Small intestine (tissue), 7 donors: ENCODE results near the gene TNFAIP8L3. TPM values are rescaled to one million over a fixed set of nuclear protein-coding genes. Genes with fewer than 3 reads are reported as not detected.

ENCODE experiments used
- DNase-seq, 2 donors: peaks; one replicate each; pipeline versions ENCODE4 v3.0.0 to v3.0.0-alpha.2; 2013
- FAIRE-seq: peaks from 2 replicates; lab custom pipeline; 2012; peaks lifted over from hg19 to GRCh38; lab: Jason Lieb, UNC
- H3K27ac ChIP-seq, 3 donors: one replicate each; pipeline ENCODE4 v1.5.1; 2013; ENCODE audit warnings: low read length in 2 of 3, mild to moderate bottlenecking in 2 of 3, control low read depth in 1 of 3, inconsistent platforms in 1 of 3, low read depth in 1 of 3, moderate library complexity in 1 of 3
- H3K27me3 ChIP-seq, 3 donors: one replicate each; pipeline ENCODE4 v1.6.1; 2013; ENCODE audit warnings: low read length in 3 of 3, inconsistent platforms in 1 of 3; ENCODE audit not compliant: control insufficient read depth in 3 of 3, insufficient read depth in 3 of 3
- H3K36me3 ChIP-seq, 3 donors: one replicate each; pipeline ENCODE4 v1.6.1; 2013; ENCODE audit warnings: low read length in 3 of 3, inconsistent platforms in 1 of 3, low read depth in 1 of 3, mild to moderate bottlenecking in 1 of 3, moderate library complexity in 1 of 3; ENCODE audit not compliant: control insufficient read depth in 3 of 3, insufficient read depth in 2 of 3
- H3K4me1 ChIP-seq, 3 donors: one replicate each; pipeline ENCODE4 v1.6.1; 2013; ENCODE audit warnings: low read length in 2 of 3, inconsistent platforms in 1 of 3, low read depth in 1 of 3, mild to moderate bottlenecking in 1 of 3, moderate library complexity in 1 of 3; ENCODE audit not compliant: control insufficient read depth in 3 of 3, insufficient read depth in 2 of 3
- H3K4me3 ChIP-seq, 3 donors: one replicate each; pipeline ENCODE4 v1.5.1; 2013; ENCODE audit warnings: low read length in 3 of 3, control low read depth in 1 of 3, inconsistent platforms in 1 of 3, low read depth in 1 of 3, mild to moderate bottlenecking in 1 of 3, moderate library complexity in 1 of 3
- H3K9me3 ChIP-seq, 2 donors: one replicate each; pipeline ENCODE4 v1.6.1; 2013; ENCODE audit warnings: low read depth in 1 of 2, low read length in 1 of 2; ENCODE audit not compliant: control insufficient read depth in 2 of 2, insufficient read depth in 1 of 2
- WGBS, 3 donors: extraction: QIAGEN DNeasy Blood & Tissue Kit; methylation state at CpG; one replicate each; pipeline ENCODE4 v1.1.7; 2013; 5-methylcytosine and 5-hydroxymethylcytosine counted together
- polyA plus RNA-seq, 4 donors: library from polyadenylated mRNA; stranded (reverse) in 3 of 4; unstranded in 1 of 4; fragments of 200-250 nt in 3 of 4; fragments of 120-200 nt in 1 of 4; gene quantifications; one replicate each; pipeline versions ENCODE4 v1.2.1 to v1.2.3, GENCODE V29; 2013
- donor health status: healthy with polysubstance abuse.
- donor health status: control.
- donor health status: control.
- donor health status: Bipolar disorder and iron deficiency.
- donor health status: healthy.

Gene TNFAIP8L3
- polyA plus RNA-seq, 4 donors, result 1.1 to 8.4 (median 3.5) TPM; not detected in 1

GRCh38 chr15:51092480-51093040 lies 2.1 kb downstream of the TNFAIP8L3 start:
- H3K36me3 ChIP-seq, result no peaks in the 10 kb centered on the region
- 40 to 55% (median 42%) methylated on average over 12 of the region's 12 CpGs for WGBS, 3 donors
- H3K27me3 ChIP-seq, result peaks cover 0 to 63% (median 4%) of the 10 kb centered on the region in 3 donors
- H3K27ac ChIP-seq, result no peak overlapping the region
- no peak overlapping the region for H3K4me3 ChIP-seq
- peaks cover 0 to 9% (median 0%) of the 10 kb centered on the region in 3 donors for H3K4me1 ChIP-seq
- no peak for FAIRE-seq
- H3K9me3 ChIP-seq, result no peaks in the 10 kb centered on the region
- no peak for DNase-seq

- Histone ChIP-seq H3K4me1 (peaks cover 0 to 9% (median 0%) of the 10 kb centered on the region in 3 donors), H3K36me3 (no peaks in the 10 kb centered on the region), H3K27me3 (peaks cover 0 to 49% (median 4%) of the 10 kb centered on the region in 3 donors), H3K27ac (no peak overlapping the region), H3K4me3 (no peak overlapping the region), H3K9me3 (no peaks in the 10 kb centered on the region)
- WGBS, 3 donors, result 65 to 73% (median 69%) methylated on average over 3 of the region's 3 CpGs
- DNase-seq (no peak), FAIRE-seq (no peak)
Observed at GRCh38 chr15:51090753-51091152, 4.0 kb downstream of the TNFAIP8L3 start.

GRCh38 chr15:51089699-51090453 lies 4.8 kb downstream of the TNFAIP8L3 start:
- Histone ChIP-seq H3K9me3 (no peaks in the 10 kb centered on the region), H3K27ac (no peak overlapping the region), H3K36me3 (no peaks in the 10 kb centered on the region), H3K4me3 (no peak overlapping the region), H3K4me1 (peaks cover 0 to 3% (median 0%) of the 10 kb centered on the region in 3 donors), H3K27me3 (peaks cover 0 to 41% (median 4%) of the 10 kb centered on the region in 3 donors)
- DNase-seq (no peak), FAIRE-seq (no peak)
- 61 to 71% (median 70%) methylated on average over 4 of the region's 4 CpGs for WGBS, 3 donors

GRCh38 chr15:51089041-51089440 lies 5.7 kb downstream of the TNFAIP8L3 start:
- Histone ChIP-seq H3K36me3 (no peaks in the 10 kb centered on the region), H3K27me3 (peaks cover 0 to 35% (median 3%) of the 10 kb centered on the region in 3 donors), H3K27ac (no peak overlapping the region), H3K4me1 (peaks cover 0 to 3% (median 0%) of the 10 kb centered on the region in 3 donors), H3K4me3 (no peak overlapping the region), H3K9me3 (no peaks in the 10 kb centered on the region)
- 90 to 94% (median 91%) methylated on average over 1 of the region's 1 CpG for WGBS, 3 donors
- FAIRE-seq (no peak), DNase-seq (no peak)

GRCh38 chr15:51088585-51088984 lies 6.1 kb downstream of the TNFAIP8L3 start:
- Histone ChIP-seq H3K4me3 (no peak overlapping the region), H3K27ac (no peak overlapping the region), H3K4me1 (no peaks in the 10 kb centered on the region), H3K27me3 (peaks cover 0 to 31% (median 0%) of the 10 kb centered on the region in 3 donors), H3K9me3 (no peaks in the 10 kb centered on the region), H3K36me3 (no peaks in the 10 kb centered on the region)
- FAIRE-seq (no peak), DNase-seq (no peak)
- 74 to 83% (median 81%) methylated on average over 2 of the region's 2 CpGs for WGBS, 3 donors

- Histone ChIP-seq H3K4me3 (no peak overlapping the region), H3K4me1 (no peaks in the 10 kb centered on the region), H3K36me3 (no peaks in the 10 kb centered on the region), H3K9me3 (no peaks in the 10 kb centered on the region), H3K27me3 (peaks cover 0 to 21% (median 0%) of the 10 kb centered on the region in 3 donors), H3K27ac (no peak overlapping the region)
- WGBS, 3 donors, result 79 to 90% (median 82%) methylated on average over 1 of the region's 1 CpG
- FAIRE-seq (no peak), DNase-seq (no peak)
Observed at GRCh38 chr15:51087513-51087912, 7.2 kb downstream of the TNFAIP8L3 start.

GRCh38 chr15:51086409-51086808 lies 8.3 kb downstream of the TNFAIP8L3 start:
- H3K4me3 ChIP-seq, result no peak overlapping the region
- H3K9me3 ChIP-seq, result no peaks in the 10 kb centered on the region
- H3K27ac ChIP-seq, result no peak overlapping the region
- FAIRE-seq (no peak), DNase-seq (no peak)
- WGBS, 3 donors, result 88 to 89% (median 88%) methylated on average over 4 of the region's 4 CpGs
- H3K4me1 ChIP-seq, result no peaks in the 10 kb centered on the region
- H3K36me3 ChIP-seq, result no peaks in the 10 kb centered on the region
- peaks cover 0 to 13% (median 0%) of the 10 kb centered on the region in 3 donors for H3K27me3 ChIP-seq

- Histone ChIP-seq H3K36me3 (no peaks in the 10 kb centered on the region), H3K27ac (no peak overlapping the region), H3K27me3 (peaks cover 0 to 7% (median 0%) of the 10 kb centered on the region in 3 donors), H3K4me3 (no peak overlapping the region), H3K4me1 (no peaks in the 10 kb centered on the region), H3K9me3 (no peaks in the 10 kb centered on the region)
- 92 to 98% (median 94%) methylated on average over 1 of the region's 1 CpG for WGBS, 3 donors
- FAIRE-seq, result no peak
- DNase-seq, result no peak
Observed at GRCh38 chr15:51085764-51086163, 8.9 kb downstream of the TNFAIP8L3 start.
